Astrocyte (in vitro differentiated cells and primary cell): ENCODE data around the gene ZNF628.

ENCODE experiments used
- CTCF ChIP-seq: IDR thresholded peaks from 2 replicates; pipeline ENCODE4 v1.5.1; 2011; ENCODE audit warnings: low read depth, mild to moderate bottlenecking, inconsistent platforms, low read length, moderate library complexity; ENCODE audit not compliant: insufficient read depth
- EZH2 ChIP-seq: IDR thresholded peaks from 2 replicates; pipeline ENCODE4 v1.6.1; 2012; ENCODE audit warnings: mild to moderate bottlenecking, low read length, inconsistent platforms; ENCODE audit not compliant: insufficient read depth

GRCh38 chr19:55465460-55466240 is 10.8 kb upstream of the ZNF628 start:
- TF ChIP-seq CTCF: no peak
- no peak for TF ChIP-seq EZH2
